ENCODE measurements around the gene GMNN. TPM values are rescaled to one million over a fixed set of nuclear protein-coding genes. Genes with fewer than 3 reads are reported as not detected.
"Not testable (repeated sequence)": the region's sequence is repeated elsewhere in the genome, so short reads cannot be mapped to it uniquely, and the experiment has no call there.

Gene GMNN
- total RNA-seq, 1 experiment from 2014 or later = 70.4 TPM

GRCh38 chr6:24761193-24761835, 13.4 kb upstream of the GMNN start:
- DNase-seq (ENCODE audit: low read depth) = peak; percentile 57

- DNase-seq (ENCODE audit: low read depth) = no peak
Observed at GRCh38 chr6:24761851-24762250, 12.9 kb upstream of the GMNN start.

GRCh38 chr6:24763578-24763977, 11.2 kb upstream of the GMNN start:
- DNase-seq (ENCODE audit: low read depth) = no peak

DNA sequence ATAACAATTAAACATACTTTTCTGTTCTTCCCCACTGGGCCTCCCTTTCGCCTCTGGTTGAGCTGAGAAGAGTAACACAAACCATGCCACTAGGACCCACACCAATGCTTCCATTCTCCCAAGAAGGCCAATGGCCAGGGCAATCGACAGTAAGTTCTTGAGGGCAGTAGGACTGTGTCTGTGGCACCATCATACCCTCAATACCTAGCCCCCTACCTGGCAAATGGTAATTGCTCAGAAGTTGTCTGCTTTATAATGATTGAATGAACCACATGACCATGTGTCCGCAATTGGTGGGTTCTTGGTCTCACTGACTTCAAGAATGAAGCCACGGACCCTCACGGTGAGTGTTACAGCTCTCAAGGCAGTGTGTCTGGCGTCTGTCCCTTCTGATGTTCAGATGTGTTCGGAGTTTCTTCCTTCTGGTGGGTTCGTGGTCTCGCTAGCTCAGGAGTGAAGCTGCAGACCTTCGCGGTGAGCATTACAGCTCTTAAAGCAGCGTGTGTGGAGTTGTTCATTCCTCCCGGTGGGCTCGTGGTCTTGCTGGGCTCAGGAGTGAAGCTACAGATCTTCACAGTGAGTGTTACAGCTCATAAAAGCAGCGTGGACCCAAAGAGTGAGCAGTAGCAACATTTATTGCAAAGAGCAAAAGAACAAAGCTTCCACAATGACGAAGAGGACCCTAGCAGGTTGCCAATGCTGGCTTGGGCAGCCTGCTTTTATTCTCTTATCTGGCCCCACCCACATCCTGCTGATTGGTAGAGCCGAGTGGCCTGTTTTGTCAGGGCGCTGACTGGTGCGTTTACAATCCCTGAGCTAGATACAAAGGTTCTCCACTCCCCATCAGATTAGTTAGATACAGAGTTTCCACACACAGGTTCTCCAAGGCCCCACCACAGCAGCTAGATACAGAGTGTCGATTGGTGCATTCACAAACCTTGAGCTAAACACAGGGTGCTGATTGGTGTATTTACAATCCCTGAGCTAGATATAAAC, 9.6 kb upstream of the GMNN start:
- not testable (repeated sequence) for DNase-seq (ENCODE audit: low read depth)

- DNase-seq (ENCODE audit: low read depth) = not testable (repeated sequence)
Observed at GRCh38 chr6:24765968-24766367, 8.8 kb upstream of the GMNN start.

DNA sequence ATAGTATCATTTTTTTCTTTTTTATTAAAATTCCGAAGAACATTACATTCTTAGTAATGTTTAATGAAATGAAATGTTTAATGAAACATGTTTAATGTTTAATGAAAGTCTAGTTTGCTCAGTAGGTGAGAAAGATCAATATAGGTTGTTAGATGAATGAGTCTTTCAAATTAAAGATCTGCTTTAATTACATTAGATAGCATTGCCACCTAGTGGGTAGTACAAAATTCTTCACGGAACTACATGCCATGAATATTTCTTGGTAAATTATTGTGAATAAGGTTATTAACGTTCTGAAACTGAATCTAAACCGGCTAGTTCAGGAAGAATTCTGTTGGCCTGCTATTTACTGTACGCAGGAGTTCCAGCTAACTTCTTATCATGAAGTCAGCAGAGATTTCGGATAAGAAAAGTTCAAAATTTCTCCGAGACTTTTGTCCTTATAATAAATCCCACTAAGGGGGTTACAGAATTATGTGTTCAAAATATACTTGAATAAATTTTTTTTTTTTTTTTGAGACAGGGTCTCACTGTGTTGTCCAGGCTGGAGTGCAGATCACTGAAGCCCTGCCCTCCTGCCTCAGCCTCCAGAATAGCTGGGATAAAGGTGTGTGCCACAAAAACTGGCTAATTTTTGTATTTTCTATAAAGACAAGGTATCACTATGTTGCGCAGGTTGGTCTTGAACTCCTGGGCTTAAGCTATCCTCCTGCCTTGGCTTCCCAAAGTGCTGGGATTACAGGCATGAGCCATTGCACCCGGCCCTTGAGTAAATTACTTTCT, 7.9 kb upstream of the GMNN start:
- DNase-seq (ENCODE audit: low read depth) = peak; percentile 45

DNA sequence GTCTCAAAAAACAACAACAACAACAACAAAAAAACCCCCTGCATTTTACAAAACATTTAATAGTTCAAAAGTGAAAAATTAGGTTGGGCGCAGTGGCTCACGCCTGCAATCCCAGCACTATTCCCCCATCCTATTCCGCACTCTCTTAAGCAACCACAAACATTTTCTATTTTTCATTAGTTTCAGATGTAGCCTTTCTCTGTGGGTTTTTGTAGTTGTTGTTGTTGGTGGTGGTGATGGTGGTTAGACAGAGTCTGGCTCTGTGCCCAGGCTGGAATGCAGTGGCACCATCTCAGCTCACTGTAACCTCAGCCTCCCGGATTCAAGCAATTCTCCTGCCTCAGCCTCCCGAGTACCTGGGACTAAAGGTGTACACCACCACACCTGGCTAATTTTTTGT, 6.4 kb upstream of the GMNN start:
- DNase-seq (ENCODE audit: low read depth) = peak; percentile 70

DNA sequence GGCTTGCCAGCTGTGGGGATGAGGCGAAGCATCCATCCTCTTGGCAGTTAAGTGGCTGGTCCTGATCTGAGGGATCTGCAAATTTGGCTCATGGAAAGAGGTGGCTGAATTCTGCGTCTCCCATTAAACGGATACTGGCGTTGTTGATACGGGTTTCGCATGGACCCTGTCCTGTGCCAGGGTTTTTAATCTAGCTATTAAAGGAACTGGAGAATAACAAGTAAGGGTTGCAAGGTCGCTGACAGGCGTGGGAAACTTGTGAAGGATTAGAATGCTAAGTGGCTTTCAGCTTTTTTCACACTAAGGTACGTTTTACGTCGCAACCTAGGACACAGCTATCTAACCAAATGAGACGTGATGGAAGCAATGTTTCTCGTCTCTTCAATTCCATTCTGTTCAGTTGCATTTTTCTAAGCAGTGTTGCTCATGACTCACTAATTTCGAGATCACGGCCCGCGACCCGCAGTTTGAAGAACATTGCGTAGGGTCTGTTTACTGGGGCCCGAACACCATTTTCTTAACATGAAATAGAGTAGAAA, 852 bp downstream of the GMNN start:
- peak; percentile 41 for DNase-seq (ENCODE audit: low read depth)

DNA sequence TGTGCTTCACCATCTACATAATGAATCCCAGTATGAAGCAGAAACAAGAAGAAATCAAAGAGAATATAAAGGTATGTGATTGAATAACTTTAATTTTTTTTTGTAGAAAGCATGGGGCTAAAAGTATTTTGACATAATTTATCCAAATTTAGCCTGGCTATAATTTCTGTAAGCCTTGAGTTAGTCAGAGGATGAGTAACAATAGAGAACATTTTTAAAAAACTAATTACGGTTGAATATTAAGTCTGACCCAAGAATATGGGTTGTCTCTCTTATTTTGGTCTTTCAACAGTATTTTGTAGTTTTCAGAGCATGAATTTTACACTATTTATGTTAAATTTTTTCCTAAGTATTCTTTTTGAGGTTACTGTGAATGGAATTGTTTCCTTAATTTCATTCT, 2.5 kb downstream of the GMNN start:
- no peak for DNase-seq (ENCODE audit: low read depth)

DNA sequence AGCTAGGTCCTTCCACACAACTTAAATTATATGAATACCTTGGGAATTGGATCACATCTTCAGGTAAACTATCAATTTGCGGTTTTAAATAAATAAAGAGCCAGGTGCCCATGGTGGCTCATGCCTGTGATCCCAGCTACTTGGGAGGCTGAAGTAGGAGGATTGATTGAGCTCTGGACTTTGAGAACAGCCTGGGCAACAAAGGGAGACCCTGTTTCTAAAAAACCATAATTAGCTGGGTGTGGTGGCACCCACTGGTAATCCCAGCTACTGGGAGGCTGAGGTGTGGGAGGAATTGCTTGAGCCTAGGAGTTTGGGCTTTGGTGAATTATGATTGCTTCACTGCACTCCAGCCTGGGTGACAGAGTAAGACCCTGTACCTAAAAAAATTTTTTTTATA, 3.4 kb downstream of the GMNN start:
- DNase-seq (ENCODE audit: low read depth) = no peak

DNA sequence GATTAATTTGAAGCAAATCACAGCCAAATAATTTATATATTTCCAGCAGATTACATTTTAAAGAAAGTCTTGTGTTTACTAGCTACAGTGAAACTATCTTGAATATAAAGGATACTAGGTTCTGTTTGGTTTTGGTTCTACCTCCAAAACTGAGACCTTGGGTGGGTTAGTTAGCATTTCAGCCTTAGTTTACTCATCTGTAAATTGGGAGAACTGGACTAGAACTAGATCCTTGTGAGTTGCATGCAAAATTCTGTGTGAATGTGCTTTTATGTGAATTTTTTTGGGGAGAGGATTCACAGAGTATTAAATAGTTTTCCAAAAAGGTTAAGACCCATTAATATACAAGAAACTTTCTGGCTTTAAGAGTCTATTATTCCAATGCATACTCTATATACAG, 4.1 kb downstream of the GMNN start:
- no peak for DNase-seq (ENCODE audit: low read depth)

DNA sequence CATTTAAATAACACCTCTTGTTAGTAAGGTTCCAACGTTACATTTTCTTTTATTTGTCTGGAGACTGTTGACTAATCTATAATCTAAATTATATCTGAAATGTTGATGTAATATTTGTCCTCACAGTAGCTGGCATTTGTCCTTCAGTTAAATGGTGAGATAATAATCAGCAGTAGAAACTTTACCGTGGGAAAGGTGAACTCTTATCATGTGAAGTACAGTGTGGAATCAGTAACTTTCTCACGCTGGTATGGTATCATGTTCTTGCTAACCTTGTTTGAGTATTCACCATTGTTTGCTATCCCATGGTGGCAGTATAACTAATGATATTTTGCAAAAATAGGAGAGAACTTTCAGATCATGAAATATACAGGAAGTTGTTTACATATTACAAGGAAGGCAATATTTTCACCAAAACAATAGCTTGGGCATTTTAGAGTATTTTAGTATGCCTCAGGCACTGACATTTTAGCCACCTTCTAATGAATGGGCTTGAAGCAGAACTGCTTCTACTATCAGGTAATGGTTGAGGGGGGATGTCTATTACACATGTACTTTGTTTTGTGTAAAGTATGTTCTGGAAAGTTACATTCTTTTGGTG, 4.8 kb downstream of the GMNN start:
- DNase-seq (ENCODE audit: low read depth) = no peak

GRCh38 chr6:24780206-24780605, 5.5 kb downstream of the GMNN start:
- no peak for DNase-seq (ENCODE audit: low read depth)

GRCh38 chr6:24788031-24788665, 13.4 kb downstream of the GMNN start:
- no peak for DNase-seq (ENCODE audit: low read depth)

DNA sequence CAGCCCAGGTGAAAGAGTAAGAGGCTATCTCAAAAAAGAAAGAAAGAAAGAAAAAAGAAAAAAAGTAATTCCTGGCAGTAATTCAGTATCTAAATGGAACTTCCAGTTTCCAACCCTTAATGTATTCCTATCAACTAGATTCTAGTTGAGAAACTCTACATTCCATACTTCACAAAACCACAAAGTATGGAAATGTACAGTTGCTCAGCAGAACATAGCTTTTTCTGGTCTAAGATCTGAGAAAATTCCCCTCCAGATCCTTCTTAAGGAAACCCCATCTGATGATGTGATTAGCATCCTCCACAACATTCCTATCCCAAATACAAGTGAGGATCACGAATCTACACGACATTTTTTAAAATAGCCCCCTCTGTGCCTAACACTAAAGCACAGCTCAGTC, 20.4 kb downstream of the GMNN start:
- DNase-seq (ENCODE audit: low read depth) = no peak

- DNase-seq (ENCODE audit: low read depth) = peak; percentile 31
Observed at GRCh38 chr6:24796616-24797290, 22.0 kb downstream of the GMNN start.

DNA sequence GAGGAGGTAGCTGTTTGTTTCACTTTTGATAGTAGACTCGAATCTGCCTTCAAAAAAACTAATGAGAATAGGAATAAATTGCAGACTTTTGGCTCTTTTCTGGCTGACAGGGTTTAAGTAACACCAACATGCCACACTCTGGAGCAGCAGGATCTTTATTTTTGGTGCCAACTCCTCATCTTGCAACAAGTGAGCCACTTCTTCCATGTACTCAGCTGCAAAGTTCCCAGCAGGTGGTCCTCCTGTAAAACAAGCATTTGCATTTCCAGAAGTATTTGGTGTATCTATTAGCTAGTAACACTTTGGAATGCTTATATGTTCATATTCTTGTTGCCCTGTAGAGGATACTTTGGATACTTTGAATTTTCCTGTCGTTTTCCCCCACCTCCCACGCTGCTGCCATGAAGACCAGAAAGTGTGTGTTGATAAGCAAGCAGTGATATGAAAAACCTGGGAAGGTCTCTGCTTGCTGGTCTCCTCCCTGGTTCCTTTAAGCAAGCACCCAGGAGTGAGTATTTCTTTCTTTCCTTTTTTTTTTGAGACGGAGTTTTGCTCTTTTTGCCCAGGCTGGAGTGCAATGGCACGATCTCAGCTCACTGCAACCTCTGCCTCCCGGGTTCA, 23.0 kb downstream of the GMNN start:
- no peak for DNase-seq (ENCODE audit: low read depth)

DNA sequence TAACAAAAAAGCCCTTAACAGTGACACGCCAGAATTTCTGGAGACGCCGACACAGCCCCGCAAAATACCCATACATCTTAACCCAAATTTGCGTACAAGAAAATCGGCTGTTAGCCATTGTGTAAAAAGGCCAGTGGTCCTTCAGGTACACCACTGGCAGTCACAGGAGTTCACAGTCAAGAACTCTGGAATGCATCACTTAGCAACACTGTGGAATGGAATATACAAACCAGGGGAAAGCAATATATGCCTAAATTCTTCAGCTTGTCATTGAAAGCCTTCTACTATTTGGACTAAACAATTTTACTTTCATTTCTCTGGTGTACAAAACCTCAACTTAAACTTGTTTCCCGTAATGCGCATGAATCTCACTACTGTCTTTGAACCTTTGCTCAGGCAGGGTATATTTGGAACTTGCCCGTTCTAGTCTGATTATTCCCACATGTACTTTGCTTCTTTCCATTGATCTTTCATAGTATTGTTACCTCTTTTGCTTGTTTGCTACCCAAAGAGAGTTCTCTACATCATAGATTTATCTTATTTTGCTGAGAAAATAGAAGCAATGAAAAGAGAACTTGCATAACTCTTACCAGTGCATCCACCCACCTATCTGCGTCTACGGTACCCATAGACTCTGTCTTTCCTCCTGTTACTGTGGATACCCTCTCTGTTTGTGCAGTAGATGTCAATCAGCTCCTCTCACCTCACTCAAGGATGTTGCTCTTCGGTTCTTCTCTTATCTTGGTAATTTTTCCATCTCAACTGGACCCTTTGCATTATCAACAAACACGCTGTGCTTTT, 24.2 kb downstream of the GMNN start, which contains the start of gene ARMH2:
TSS of gene ARMH2 (minus strand) at position 178 of the 801 bp plus-strand sequence. CDS start at position 118, 60 bp downstream.
- DNase-seq (ENCODE audit: low read depth) = no peak

DNA sequence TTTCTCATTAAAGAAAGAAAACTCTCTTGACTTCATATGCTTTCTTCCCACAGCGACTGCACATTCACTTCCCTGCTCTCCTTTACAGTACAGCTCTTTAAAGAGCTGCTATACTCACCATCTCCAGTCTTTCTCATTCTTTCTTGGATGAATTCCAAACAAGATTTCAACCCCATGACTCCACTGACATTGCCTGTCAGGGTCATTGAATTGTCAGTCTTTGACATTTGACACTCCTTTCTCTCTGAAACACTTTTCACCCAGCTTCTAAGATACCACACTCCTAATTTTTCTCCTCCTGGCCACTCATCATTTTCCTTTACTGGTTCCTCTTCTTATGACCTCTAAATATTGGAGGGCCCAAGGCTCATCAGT, 24.8 kb downstream of the GMNN start:
- no peak for DNase-seq (ENCODE audit: low read depth)

Data from RPMI7951 (cell line).